ENCODE measurements around the gene TUBB6. TPM values are rescaled to one million over a fixed set of nuclear protein-coding genes. Genes with fewer than 3 reads are reported as not detected.

Gene TUBB6
- total and polyA plus RNA-seq, 2 experiments from 2014 or later, result 148 to 329 TPM

DNA sequence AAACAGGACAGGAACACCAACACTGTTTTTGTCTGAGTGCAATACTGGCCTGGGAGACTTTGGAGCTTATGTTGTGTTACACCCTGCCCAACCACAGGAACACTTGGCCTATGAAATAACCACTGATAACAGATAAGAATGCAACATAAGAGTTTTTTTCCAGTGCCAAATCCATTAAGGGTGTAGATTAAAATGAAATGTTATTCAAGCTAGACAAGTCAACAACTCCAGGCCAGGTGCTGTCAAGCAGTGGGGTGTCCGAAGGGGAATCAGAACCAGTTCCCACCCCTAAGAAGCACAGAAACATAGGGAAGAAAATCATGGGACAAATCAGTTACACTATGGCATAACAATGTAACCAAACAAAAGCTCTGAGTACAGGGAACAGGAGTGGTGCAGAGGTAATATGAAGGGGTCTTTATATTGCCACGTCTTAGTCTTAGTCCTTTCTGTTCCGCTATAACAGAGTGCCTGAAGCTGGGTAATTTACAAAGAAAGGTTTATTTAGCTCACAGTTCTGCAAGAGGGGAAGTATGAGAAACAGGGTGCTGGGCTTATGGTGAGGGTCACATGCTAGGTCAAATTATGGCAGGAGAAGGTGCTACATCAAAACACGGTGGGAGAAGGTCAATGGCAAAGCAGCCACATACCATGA, 65.2 kb downstream of the TUBB6 start:
- DNase-seq (ENCODE audit: low spot score), result no peak
- peaks cover 23% of the 10 kb centered on the region for H3K36me3 Mint-ChIP-seq (ENCODE audit: low read depth)

DNA sequence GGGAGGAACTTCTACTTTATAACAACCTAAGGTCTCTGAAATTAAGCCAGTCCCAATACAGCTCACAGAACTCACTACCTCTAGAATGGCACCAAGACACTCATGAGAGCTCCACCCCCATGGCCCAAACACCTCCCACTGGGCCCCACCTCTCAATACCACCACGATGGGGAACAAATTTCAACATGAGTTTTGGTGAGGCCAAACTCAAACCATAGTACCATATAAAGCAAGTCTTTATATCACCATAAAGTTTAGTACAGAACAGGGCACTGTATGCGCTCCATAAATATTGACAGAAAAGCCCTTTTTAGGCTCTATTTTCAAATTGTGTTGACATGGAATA, 65.7 kb downstream of the TUBB6 start:
- H2AFZ ChIP-seq, result no peak overlapping the region
- peaks cover 30% of the 10 kb centered on the region for H3K4me1 Mint-ChIP-seq
- no peak overlapping the region for H3K27ac Mint-ChIP-seq
- H3K27ac ChIP-seq (ENCODE audit: low read depth), result no peak overlapping the region
- no peaks in the 10 kb centered on the region for H3K9me3 Mint-ChIP-seq
- peaks cover 30% of the 10 kb centered on the region for H3K4me1 ChIP-seq (ENCODE audit: insufficient read depth)
- H3K27me3 Mint-ChIP-seq (ENCODE audit: insufficient read depth, low read depth, poor library complexity), result peaks cover 8% of the 10 kb centered on the region
- H3K36me3 Mint-ChIP-seq (ENCODE audit: low read depth), result peaks cover 22% of the 10 kb centered on the region
- peaks cover 79% of the 10 kb centered on the region for H3K79me2 ChIP-seq (replicated peaks; ENCODE audit: insufficient read depth)
- no peak for DNase-seq (ENCODE audit: low spot score)
- no peaks in the 10 kb centered on the region for H3K9me2 ChIP-seq (ENCODE audit: insufficient read depth)
- no peak for ATAC-seq
- no peak overlapping the region for H3K4me3 Mint-ChIP-seq
- TF ChIP-seq, protein P1, sequence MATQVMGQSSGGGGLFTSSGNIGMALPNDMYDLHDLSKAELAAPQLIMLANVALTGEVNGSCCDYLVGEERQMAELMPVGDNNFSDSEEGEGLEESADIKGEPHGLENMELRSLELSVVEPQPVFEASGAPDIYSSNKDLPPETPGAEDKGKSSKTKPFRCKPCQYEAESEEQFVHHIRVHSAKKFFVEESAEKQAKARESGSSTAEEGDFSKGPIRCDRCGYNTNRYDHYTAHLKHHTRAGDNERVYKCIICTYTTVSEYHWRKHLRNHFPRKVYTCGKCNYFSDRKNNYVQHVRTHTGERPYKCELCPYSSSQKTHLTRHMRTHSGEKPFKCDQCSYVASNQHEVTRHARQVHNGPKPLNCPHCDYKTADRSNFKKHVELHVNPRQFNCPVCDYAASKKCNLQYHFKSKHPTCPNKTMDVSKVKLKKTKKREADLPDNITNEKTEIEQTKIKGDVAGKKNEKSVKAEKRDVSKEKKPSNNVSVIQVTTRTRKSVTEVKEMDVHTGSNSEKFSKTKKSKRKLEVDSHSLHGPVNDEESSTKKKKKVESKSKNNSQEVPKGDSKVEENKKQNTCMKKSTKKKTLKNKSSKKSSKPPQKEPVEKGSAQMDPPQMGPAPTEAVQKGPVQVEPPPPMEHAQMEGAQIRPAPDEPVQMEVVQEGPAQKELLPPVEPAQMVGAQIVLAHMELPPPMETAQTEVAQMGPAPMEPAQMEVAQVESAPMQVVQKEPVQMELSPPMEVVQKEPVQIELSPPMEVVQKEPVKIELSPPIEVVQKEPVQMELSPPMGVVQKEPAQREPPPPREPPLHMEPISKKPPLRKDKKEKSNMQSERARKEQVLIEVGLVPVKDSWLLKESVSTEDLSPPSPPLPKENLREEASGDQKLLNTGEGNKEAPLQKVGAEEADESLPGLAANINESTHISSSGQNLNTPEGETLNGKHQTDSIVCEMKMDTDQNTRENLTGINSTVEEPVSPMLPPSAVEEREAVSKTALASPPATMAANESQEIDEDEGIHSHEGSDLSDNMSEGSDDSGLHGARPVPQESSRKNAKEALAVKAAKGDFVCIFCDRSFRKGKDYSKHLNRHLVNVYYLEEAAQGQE (IDR thresholded peaks at IDR 0.05; ENCODE audit: unreplicated experiment), result no peak
- TF ChIP-seq NANOG (IDR thresholded peaks at IDR 0.05; ENCODE audit: borderline replicate concordance) (no peak), CREB1 (CRISPR knock-in tag; IDR thresholded peaks at IDR 0.05; ENCODE audit: low read depth) (no peak)
- H4K20me1 ChIP-seq (replicated peaks; ENCODE audit: insufficient read depth), result peaks cover 48% of the 10 kb centered on the region
- H3F3A ChIP-seq (replicated peaks; ENCODE audit: low read depth), result 0 out of 2 replicates have a peak, but pooled peaks cover 13% of the 10 kb centered on the region
- H3K4me2 ChIP-seq, result peak overlapping the region; percentile 2; the same call in 1 of the 2 replicates
- H3K4me3 ChIP-seq, result 0 out of 2 replicates have a peak overlapping the region, but pooled peaks have one; percentile 95
- H3K36me3 ChIP-seq (ENCODE audit: insufficient read depth), result no peaks in the 10 kb centered on the region; the same call in 1 of the 2 replicates
- no peaks in the 10 kb centered on the region for H3K27me3 ChIP-seq (ENCODE audit: insufficient read depth)

More for the DNA sequence above, 65.2 kb downstream of the TUBB6 start:
- H3K4me3 Mint-ChIP-seq, result no peak overlapping the region
- 0 out of 2 replicates have a peak overlapping the region, but pooled peaks have one; percentile 95 for H3K4me3 ChIP-seq
- peaks cover 8% of the 10 kb centered on the region for H3K27me3 Mint-ChIP-seq (ENCODE audit: insufficient read depth, low read depth, poor library complexity)
- H3K27ac Mint-ChIP-seq, result no peak overlapping the region
- TF ChIP-seq CREB1 (CRISPR knock-in tag; IDR thresholded peaks at IDR 0.05; ENCODE audit: low read depth) (no peak), EZH2phosphoT487 (IDR thresholded peaks at IDR 0.05; ENCODE audit: unreplicated experiment) (no peak), STAT1 (IDR thresholded peaks at IDR 0.05; ENCODE audit: unreplicated experiment) (no peak), POLR2AphosphoS5 (IDR thresholded peaks at IDR 0.05; ENCODE audit: low read depth) (no peak), ZNF114 (CRISPR knock-in tag; IDR thresholded peaks at IDR 0.05) (no peak), EZH2 (IDR thresholded peaks at IDR 0.05; ENCODE audit: low read depth, unreplicated experiment) (no peak), ZNF331 (CRISPR knock-in tag; IDR thresholded peaks at IDR 0.05; ENCODE audit: low read depth) (no peak), NANOG (IDR thresholded peaks at IDR 0.05; ENCODE audit: borderline replicate concordance) (no peak), JUNB (IDR thresholded peaks at IDR 0.05; ENCODE audit: unreplicated experiment) (no peak)
- TF ChIP-seq, protein P2, sequence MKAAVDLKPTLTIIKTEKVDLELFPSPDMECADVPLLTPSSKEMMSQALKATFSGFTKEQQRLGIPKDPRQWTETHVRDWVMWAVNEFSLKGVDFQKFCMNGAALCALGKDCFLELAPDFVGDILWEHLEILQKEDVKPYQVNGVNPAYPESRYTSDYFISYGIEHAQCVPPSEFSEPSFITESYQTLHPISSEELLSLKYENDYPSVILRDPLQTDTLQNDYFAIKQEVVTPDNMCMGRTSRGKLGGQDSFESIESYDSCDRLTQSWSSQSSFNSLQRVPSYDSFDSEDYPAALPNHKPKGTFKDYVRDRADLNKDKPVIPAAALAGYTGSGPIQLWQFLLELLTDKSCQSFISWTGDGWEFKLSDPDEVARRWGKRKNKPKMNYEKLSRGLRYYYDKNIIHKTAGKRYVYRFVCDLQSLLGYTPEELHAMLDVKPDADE (IDR thresholded peaks at IDR 0.05), result no peak
- TF ChIP-seq, protein P3, sequence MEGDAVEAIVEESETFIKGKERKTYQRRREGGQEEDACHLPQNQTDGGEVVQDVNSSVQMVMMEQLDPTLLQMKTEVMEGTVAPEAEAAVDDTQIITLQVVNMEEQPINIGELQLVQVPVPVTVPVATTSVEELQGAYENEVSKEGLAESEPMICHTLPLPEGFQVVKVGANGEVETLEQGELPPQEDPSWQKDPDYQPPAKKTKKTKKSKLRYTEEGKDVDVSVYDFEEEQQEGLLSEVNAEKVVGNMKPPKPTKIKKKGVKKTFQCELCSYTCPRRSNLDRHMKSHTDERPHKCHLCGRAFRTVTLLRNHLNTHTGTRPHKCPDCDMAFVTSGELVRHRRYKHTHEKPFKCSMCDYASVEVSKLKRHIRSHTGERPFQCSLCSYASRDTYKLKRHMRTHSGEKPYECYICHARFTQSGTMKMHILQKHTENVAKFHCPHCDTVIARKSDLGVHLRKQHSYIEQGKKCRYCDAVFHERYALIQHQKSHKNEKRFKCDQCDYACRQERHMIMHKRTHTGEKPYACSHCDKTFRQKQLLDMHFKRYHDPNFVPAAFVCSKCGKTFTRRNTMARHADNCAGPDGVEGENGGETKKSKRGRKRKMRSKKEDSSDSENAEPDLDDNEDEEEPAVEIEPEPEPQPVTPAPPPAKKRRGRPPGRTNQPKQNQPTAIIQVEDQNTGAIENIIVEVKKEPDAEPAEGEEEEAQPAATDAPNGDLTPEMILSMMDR (conservative IDR thresholded peaks at IDR 0.05; ENCODE audit: low read depth in 2 of 2), result no peak
- H3K4me2 ChIP-seq, result 0 out of 2 replicates have a peak overlapping the region, but pooled peaks have one; percentile 2
- no peaks in the 10 kb centered on the region for H3K9me2 ChIP-seq (ENCODE audit: insufficient read depth)
- H3K27me3 ChIP-seq (ENCODE audit: insufficient read depth), result no peaks in the 10 kb centered on the region
- no peak overlapping the region for H2AFZ ChIP-seq
- peaks cover 48% of the 10 kb centered on the region for H4K20me1 ChIP-seq (replicated peaks; ENCODE audit: insufficient read depth)
- H3K27ac ChIP-seq (ENCODE audit: low read depth), result no peak overlapping the region
- no peaks in the 10 kb centered on the region for H3K9me3 Mint-ChIP-seq
- no peaks in the 10 kb centered on the region; the same call in 1 of the 2 replicates for H3K36me3 ChIP-seq (ENCODE audit: insufficient read depth)
- ATAC-seq, result no peak
- 0 out of 2 replicates have a peak, but pooled peaks cover 13% of the 10 kb centered on the region for H3F3A ChIP-seq (replicated peaks; ENCODE audit: low read depth)
- H3K4me1 ChIP-seq (ENCODE audit: insufficient read depth), result peaks cover 30% of the 10 kb centered on the region
- H3K79me2 ChIP-seq (replicated peaks; ENCODE audit: insufficient read depth), result peaks cover 84% of the 10 kb centered on the region
- H3K4me1 Mint-ChIP-seq, result peaks cover 30% of the 10 kb centered on the region
